DMS53 treated with DMSO at 0.1 percent for 48 hours (cell line): ENCODE data around the gene DPH3.

Experiments used
- DNase-seq: peaks from one replicate; lab custom pipeline; 2025; ENCODE audit not compliant: unreplicated experiment; lab: John Stamatoyannopoulos, UW

Gene DPH3

DNA sequence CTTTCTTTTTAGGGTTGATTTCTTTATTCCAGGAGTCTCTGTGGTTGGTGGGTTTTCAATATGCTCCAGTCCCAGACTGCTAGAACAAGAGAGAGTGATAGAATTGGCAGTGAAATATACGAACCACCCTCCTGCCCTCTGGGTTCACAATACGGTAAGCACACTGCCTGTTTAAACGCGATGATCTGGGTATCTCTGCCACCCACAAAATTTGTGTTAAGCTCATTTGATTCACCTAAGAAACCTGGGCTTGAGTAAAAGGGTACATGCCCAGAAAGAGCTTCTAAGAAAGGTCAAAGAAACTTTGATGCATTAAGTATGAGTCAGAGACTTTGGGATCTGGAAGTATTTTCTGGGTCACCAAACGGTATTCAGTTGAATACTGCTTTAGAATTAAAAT, 30.1 kb upstream of the DPH3 start:
- DNase-seq = no peak

DNA sequence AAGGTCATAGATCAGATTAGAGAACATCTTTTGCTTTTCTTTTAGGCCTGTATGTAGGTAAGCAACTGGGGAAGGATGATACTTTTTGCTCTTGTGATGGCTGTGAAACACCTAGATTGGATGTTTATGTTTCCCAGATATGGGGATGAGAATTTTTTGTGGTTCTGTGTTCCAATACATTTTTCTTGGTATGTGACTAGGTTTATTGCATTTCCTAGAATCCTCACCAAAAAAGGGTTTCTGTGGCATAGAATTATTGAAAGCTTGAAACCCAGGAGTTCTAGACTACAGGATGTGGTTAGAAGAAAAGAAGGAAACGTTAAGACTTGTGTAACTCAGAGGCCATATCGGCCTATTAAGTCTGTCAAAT, 26.1 kb upstream of the DPH3 start:
- DNase-seq = no peak

DNA sequence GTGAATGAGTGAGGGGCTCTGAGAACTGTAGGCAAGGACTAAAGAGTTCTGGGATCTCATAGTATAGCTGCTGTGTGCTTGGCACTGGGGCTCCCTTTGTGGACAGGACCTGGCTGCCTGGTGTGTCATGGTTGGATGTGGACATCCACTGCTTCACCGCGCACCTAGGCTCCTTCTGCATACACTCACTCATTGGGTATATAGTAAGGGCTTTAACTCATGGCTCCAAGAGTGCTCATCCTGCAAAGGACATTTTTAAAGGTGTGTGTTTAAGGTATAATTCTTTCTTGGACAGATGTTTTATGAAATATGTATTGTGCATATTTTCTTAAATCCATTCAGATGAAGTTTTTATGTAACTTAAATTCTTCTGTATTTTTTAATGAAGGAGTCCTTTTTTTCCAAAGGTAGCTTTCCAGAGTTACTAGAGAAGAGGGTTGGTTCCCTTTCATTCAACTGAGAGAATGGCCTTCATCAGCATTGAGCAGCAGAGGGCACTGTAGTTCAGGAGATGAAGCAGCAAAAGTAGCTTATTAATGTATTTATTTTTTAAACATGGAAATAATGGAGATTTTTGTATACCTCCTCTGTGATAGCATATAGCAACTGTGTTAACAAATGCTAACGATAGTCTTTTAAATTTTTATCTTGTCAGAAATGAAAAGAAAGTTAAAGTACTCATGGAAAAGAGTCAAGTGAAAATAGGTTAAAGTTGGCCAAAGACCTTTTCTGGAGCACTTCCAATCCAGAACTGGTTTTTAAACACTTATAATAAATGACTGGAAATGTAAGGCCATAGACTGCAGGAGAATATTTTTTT, 25.5 kb upstream of the DPH3 start:
- peak; percentile 12 for DNase-seq

DNA sequence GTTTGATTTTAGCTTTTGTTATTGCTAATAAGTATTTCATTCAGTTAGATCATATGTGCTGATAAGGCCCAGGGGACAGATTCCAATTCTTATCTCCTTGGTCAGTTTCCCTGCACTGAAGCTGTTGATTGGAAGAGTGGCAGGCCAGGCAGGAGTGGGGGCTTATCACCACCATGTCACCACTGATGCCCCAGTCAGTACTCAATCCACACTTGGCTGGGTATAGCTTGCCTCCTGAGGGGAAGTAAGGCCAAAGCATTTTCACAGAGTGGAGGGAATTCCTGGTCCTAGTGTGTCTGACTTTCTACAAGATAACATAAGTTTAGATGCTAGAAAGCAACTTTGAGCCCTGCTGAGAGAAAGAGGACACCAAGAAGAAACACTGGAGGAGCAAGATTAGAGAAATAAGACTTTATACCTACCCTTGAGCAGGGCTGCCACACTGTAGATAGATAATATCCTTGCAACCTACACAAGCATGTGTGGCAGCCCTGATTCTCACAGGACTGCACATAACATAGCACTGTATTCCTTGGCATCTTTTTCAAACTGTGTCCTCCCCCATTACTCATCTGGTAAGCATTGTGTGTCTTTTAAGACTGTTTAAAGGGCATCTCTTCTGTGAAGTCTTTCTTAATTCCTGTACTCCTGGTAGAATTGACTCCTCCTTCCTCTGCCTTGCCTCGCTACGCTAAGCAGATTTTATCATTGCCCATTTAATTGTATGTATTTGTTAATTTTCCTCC, 24.6 kb upstream of the DPH3 start:
- no peak for DNase-seq

DNA sequence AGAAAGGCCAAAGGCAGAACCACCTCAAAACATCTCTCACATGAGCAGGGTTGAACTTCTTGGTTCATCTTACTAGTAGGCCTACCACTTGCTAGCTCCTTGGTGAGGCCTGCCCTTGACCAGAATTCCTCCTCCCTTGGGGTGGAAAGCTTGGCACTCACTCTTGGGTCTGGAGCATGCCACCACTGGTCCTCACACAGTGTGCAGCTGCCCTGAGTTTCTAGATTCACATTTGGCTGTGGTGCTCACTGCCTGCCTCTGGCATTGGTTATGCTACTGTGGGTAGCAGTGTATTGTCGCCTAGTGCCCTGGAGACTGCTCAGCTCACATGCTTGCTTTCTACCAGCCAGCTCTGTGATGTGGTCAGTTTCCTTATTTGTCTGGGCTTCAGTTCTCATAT, 23.9 kb upstream of the DPH3 start:
- no peak for DNase-seq

DNA sequence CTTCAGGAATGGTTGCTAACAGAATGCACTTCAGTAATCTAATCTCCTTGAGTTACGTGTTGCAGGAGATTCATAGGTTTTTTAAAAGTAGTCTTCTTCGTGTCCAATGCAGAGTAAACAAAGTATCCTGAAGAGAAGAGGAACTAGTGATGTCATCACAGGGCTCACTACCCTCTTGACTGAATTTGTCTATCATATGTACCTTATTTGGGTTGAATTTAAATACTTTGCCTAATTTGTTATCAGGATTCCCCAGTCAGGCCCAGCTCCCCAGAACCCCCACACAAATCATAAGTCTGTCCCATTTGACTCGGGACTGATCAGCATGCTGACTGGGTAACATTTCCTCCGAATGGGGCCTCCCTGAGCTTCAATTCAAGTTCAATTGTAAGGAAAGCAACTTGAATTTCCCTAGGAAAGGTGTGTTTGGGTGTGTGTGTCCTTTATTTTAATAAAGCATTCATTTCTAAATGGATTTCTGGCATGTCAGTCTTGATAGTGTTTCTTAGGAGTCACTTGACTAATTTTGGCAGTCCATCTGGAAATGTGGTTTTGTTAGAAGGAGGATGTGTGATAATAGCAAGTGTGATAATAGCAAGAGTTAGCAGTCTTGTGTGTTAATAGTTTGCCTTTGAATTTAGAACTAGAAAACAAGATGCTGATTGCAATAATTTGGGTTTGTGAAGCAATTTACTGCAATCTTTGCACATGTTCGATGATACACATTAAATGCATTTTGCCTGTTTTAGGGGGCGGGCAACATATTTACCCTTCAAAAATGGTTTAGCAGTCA, 22.2 kb upstream of the DPH3 start:
- DNase-seq = no peak

DNA sequence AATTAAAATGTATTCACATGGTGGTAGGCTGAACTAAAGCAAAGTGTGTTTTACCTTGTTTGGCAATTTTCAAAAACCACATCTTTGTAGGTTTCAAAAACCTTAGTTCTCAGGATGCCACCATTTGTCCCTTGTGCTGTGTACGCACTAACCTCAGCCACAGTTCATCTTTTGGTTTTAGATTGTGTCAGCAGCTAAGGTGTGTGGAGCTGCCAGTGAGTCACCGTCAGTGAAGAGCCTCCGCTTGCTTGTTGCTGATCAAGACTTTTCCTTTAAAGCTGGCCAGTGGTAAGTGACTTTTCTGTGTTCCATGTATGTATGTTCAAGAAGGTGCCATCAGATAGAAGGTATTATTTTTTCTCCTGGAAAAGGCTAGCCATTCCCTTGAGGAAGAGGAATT, 21.4 kb upstream of the DPH3 start:
- no peak for DNase-seq

DNA sequence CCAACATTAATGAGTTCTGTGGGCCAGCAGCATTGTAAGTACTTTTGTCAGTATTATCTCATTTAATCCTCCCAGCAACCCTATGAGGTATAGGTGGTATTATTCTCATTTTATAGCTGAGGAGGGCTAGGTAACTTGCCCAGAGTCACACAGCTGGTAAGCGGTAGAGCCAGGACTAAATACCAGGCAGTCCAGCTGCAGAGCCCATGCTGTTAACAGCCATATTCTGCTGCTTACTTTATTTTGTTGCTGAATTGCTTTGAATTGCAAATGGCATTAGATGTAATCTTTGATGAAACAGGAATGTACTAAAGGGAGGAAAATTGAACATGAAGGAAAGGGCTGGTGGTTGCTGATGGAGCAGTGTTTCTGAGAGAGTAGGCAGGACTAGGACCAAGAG, 19.9 kb upstream of the DPH3 start:
- no peak for DNase-seq

DNA sequence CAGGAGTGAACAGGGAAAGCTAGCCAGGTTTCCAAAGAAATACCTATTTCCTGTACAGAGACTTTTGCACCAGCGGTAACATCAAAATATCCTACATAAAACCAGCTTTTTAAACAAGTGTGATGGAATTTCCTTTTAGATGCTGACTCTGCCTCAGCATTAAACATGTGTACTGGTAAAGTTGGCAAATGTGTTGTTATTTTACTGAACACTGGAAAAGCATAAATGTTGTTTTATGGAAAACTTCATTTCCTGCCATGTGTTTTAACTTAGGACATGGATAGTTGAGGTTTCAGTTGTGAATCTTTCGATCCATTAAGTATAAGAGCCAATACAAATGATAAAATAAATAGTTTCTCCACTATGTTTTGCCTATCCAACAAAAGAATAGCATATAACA, 15.9 kb upstream of the DPH3 start:
- no peak for DNase-seq

DNA sequence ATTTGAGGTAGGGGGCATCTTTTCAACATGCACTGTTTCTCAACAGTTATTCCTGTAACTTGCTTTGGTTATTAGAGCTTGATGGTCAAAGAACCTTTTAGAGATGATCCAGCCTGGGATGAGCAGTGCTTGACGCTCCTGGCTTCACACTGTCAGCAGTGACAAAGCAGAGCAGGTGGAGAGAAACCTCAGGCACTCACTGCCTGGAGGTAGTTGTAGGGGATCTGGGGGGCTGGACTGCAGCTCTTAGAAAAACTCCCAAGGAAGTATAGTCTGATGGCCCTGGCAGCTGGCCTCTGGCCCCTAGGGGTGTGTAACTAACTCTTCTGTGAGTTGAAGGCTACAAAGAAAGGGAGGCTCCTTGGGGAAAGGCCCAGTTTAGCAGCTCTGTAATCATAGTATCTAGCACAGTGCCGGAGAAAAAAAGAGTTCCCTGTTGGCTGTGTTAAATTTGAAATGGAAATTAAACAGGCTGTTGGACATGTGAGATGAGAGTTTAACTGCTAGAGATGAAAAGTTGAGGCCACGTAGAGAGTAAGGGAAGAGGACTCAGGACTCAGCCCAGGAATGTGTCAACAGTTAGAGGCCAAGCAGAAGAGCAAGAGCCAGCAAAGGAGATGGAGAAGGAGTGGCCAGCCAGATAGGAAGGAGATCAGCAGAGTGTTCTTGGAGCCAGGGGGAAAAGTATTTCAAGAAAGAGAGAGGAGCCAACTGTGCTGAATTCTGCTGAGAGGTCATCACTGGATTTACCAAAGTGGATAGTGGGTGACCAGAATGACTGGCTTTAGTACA, 14.5 kb upstream of the DPH3 start:
- no peak for DNase-seq

DNA sequence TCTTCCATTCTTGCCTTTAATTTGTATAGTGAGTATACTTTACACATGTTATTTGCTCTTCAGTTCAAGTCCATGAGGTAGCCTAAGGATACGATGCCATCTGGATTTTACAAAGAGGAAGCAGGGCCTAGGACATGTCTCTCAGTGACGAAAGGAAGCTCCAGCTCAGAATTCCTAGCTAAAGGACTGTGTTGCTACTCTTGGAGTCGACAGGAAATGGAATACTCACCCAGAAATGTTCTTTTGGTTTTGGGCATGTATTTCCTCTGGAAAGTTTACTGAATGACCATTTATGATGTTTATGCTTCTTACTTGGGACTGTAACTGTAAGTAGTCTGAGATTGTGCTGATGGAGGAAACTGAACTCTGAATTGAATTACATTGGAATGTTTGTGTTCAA, 12.7 kb upstream of the DPH3 start:
- DNase-seq = no peak

DNA sequence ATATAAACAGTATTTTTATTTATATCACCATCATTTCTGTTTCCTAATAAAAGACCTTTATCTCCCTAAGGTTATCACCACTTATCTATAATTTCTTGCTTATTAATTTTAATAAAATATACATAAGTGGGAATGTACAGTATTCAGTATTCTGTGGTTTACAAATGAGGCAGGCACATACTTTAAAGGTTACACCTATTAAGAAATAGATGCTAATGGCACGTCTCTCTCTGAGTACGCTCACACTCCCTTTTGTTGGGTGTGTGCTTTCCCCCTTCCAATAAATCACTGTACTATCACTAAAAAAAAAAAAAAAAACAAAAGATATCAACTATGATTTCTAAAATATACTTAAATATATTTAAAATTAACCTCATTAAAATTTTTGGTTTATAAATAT, 9.1 kb upstream of the DPH3 start:
- no peak for DNase-seq

DNA sequence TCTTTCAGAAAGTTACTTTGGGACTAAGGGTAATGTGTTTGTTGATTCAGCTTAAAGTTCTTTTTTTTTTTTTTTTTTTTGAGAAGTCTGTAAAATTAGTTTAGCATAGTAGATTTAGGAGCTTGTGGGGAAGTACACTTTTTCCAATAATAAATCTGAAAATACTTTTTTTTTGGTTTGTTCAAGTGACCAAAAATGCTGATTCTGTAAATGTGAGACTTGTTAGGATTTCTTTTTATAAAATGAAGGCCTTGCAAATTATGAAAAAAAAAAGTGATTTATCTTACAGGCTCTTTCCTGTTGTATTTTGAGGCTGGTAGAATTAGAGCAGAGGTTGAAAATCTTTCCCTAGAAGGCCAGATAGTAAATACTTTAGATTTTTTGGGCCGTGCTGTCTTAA, 7.8 kb upstream of the DPH3 start:
- no peak for DNase-seq

DNA sequence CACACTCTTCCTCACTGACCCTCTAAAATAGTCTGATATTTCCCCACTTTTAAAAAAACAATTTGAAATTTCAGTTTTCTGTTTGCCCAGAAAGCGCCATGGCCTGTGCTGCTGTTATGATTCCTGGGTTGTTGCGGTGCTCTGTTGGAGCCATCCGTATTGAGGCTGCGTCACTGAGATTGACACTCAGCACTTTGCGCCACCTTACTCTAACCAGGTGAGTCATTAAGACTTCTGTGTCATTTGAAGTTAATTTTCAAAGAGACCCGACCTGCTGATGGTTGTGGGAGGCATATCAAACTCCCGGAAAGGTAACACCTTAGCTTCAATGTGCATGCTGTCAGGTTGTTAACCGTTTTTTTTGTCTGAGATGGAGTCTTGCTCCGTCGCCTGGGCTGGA, 6.1 kb upstream of the DPH3 start:
- DNase-seq = no peak

DNA sequence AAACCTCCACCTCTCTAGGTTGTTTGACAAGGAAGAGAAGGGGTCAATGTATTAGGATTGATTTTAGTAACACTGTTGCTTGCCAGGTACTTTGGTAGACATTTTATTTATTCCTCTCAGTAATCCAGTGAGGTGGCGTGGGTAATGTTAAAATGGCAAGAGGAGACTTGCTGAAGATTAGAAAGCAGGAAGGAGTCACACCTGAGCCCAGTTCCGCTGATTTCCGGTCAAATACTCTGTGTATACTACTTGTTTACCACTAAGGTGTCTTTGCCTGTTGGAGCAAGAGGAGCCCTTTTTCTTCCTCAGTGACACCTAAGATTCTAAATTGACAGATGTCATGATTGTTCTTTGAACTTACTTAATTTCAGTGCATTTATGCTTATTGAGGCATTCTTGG, 2.0 kb upstream of the DPH3 start:
- no peak for DNase-seq

DNA sequence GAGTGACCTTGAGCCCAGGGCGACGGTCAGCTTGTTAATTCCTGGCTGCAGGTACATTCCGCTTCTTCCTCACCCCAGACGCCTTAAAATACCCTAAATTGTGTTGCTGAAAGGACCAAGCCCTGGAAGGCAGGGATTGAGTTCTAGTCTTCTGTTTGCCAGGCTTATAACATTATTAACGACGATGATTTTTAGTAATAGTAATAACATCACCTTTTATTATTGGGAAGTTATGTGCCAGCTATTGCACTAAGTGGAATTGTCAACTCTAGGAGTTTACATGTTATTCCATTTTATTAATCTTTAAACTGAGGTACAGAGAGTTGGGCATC, 678 bp upstream of the DPH3 start:
- DNase-seq = no peak

DNA sequence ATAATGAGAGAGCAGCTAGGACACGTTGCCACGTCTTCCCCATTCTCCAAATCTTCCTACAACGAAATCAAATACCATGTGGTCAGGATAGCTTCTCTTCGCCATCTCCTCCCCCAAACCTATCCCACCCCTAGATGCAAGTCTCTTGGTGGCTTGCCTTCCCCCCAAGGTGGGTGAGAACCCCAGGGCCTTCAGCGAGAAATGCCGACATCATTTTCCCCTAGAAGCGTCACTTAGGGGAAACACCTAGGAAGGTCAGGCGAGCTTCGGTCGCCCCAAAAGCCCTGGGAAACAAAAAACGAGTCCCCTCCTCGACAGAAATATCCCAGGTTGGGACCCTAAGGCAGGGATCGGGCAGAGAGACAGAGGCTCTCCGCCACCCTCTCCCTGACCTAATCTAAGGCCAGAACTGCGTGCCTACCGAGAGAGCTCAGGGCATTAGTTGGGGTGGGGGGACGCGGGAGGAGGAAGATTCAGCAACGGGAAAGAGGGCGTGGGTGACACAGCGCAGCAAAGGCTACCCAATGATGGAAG, 502 bp downstream of the DPH3 start:
- DNase-seq = no peak

DNA sequence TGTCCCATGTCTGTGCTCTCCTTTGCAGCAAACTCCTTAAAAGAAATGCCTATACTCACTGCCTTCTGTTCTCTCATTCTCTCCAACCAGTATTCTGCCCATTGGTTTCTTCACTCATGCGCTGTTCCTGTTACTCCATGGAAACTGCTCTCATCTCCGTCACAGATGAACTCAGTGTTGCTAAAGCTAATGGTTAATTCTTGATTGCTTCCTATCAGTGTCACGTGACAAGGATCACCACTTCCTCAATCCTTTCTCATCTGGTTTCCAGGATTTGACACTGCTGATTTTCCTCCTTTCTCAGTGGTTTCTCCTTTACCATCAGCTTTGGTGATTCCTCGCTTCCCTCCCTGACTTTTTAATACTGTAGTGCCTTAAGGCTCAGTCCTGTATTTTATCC, 2.6 kb downstream of the DPH3 start:
- DNase-seq = no peak

DNA sequence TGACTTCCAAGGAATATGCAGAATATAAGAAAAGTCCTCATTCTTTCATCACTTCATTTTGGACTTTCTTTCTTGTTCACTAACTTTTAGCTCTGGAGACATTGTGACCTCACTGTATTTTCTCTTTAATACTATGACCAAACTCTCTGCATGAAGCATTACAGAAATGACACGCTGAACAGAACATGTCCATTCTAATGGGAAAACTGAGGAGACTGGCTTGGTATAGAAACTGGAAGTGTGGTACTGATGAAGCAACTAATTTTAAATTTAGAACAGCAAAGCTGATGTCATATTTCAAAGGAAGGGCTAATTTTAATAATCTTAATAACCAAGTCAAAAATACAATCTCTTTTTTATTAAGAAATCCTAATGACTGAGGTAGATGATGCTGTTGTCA, 4.7 kb downstream of the DPH3 start:
- DNase-seq = no peak

DNA sequence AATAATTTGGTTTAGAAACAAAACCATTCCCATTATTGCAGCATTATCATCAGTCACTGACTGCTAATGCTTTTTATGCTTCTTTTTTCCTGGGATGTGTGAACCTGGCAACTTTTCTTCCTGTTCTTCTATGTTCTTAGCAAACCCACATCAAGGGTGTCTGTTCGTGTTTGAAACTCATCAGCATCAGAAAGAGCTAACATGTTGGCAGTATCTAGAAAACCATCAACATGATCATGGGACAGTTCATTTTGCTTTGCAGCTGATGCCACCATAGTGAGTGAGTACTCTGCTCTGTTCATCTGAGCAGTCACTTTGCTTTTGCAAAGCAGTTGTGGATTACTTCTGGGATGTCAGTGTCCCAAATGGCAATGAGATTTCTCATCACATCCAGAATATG, 5.9 kb downstream of the DPH3 start:
- DNase-seq = no peak

DNA sequence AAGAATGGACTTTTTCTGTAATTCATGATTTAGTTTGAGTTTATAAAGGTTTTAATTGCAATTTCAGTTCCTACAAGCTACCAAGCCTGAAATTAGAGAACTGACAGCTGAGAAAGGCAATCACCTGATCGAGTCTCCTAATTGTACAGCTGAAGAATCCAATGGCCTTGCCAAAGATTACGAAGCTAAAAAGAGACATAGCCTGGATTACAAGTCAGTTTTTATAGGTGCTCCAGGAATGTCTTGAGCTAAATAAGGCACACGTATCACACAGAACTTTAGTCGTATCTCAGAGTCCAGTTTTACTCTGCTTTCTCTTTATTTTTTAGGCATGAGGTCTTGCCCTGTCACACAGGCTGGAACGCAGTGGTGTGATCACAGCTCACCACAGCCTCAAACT, 6.6 kb downstream of the DPH3 start:
- DNase-seq = no peak
